ENCODE data around the gene SYNC. TPM values are rescaled to one million over a fixed set of nuclear protein-coding genes. Genes with fewer than 3 reads are reported as not detected.

SYNC gene
- 22.1 TPM for total RNA-seq
- long read RNA-seq, transcript SYNC-202 (5 exons, 3,398 nt): major isoform, 186 of 235 reads
- long read RNA-seq, partial matches to known transcripts: 4 of 235 reads
- long read RNA-seq, other reads (novel, unspliced or antisense): 43 of 235 reads

DNA sequence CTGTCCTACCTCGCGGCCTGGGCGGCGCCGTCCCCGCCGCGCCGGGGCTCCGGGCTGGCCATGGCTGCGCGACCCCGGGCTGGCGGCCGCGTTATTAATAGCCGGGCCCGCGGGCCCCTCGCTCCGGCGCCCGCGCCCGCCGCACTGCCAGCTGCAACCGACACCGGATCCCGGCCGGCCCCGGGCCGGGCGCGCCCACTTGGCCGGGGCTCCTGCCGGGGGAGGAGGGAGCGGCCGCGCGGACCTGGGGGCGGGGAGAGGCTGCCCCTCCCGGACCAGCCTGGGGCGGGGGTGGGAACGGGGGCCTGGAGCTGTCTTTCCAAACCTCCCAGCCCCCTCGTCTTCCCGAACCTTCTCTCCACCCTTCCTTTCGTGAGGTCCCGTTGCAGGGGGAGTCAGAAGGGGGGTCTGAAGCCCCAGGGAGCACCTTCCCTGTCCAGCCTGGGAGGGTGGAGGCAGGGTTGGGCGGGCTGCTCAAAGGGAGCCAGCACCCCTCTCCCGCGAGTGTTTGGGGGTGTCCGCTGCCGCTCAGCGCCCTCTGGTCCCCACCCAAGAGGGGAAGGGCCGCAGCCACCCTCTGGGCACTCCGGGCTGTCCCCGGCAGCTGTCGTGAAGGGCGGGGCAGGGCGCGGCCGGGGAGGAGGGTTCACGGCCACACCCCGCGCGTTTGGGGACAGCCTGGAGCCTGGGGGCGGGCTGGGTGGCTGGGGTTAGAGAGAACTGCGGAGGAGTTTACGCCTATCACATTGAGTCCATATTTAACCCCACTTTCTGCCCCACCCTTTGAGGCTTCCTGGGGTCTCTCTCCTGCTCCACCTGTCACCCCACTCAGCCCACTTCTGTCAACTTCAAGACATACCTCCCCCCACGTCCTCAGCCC, at the start of gene SYNC:
SYNC (minus strand) TSS at position 172 of the 880 bp plus-strand sequence; CDS start at position 62, 110 bp downstream.
- ATAC-seq (ENCODE audit: poor library complexity) (peak; percentile 85), DNase-seq (peak; percentile 85)
- intact Hi-C loops (cut with DNase I): no loop called here

- no peak for DNase-seq
- intact Hi-C loops (cut with DNase I): no loop called here
- no peak for ATAC-seq (ENCODE audit: poor library complexity)
These were observed 47.2 kb upstream of the SYNC start for GRCh38 chr1:32749771-32750170.

- ATAC-seq (ENCODE audit: poor library complexity) (no peak), DNase-seq (no peak)
- intact Hi-C loops (cut with DNase I): no loop called here
These were observed 46.8 kb upstream of the SYNC start for GRCh38 chr1:32749332-32749731.

DNA sequence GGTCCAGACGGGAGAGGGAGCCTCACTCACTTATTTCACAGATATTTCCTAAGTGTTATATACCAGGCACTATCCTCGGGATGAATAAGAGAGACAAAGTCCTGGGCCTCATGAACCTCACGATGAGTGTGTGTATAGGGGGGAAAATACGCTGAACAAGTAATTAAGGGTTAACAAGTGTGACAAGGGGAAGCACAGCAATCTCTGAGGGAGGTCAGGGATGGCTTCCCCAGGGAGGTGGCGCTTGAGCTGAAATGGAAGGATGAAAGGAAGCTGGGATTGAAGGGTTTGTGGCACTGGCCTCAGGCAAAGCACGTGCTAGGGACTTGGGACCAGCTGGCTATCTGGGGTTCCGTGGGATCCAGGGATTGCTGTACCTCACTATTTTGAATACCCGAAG, 46.4 kb upstream of the SYNC start:
- no peak for ATAC-seq (ENCODE audit: poor library complexity)
- no peak for DNase-seq
- intact Hi-C loops (cut with DNase I): no loop called here

- DNase-seq (no peak), ATAC-seq (ENCODE audit: poor library complexity) (no peak)
- intact Hi-C loops (cut with DNase I): no loop called here
These were observed 45.8 kb upstream of the SYNC start for GRCh38 chr1:32748348-32748747.

DNA sequence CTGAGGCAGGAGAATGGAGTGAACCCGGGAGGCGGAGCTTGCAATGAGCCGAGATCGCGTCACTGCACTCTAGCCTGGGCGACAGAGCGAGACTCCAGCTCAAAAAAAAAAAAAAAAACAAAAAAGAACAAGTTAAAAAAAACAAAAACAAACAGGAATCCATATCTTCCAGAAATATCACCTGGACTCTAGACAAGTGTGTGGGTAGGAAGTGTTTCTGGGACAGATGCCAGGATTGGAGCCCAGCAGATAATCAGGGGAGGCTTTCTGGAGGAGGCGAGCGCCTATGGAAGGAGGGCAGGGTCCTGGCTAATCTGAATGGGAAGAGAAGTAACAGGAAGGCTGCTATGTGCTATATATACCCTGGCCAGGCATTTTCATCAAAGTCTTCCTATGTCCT, 43.6 kb upstream of the SYNC start:
- intact Hi-C loops (cut with DNase I): no loop called here
- DNase-seq (no peak), ATAC-seq (ENCODE audit: poor library complexity) (no peak)

DNA sequence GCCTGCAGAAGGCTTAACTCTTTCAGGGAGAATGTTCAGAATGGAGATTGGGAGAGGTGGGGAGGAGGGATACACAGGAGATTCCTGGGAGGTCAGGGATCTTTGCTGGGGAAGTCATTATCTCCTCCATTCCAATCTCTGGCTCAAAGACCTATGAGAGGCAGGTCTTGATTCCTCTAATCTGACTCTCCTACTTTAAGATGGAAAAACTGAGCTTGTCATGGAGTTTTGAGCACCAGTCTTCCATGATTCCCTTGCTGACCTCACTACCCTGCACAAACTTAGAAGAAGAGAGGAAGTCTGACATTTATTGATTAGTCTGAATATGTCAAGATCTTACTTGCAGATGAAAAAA, 41.5 kb upstream of the SYNC start:
- ATAC-seq (ENCODE audit: poor library complexity) (no peak), DNase-seq (no peak)
- intact Hi-C loops (cut with DNase I): no loop called here

GRCh38 chr1:32743380-32744070, 41.0 kb upstream of the SYNC start:
- DNase-seq (no peak), ATAC-seq (ENCODE audit: poor library complexity) (no peak)
- intact Hi-C loops (cut with DNase I): no loop called here

- no peak for DNase-seq
- peak; percentile 3 for ATAC-seq (ENCODE audit: poor library complexity)
These were observed 40.4 kb upstream of the SYNC start for GRCh38 chr1:32742956-32743355.

GRCh38 chr1:32742199-32742947, 39.8 kb upstream of the SYNC start:
- ATAC-seq (ENCODE audit: poor library complexity) (peak; percentile 17), DNase-seq (no peak)
- intact Hi-C loops (cut with DNase I): no loop called here

More at GRCh38 chr1:32742956-32743355, 40.4 kb upstream of the SYNC start:
- intact Hi-C loops (cut with DNase I): no loop called here

DNA sequence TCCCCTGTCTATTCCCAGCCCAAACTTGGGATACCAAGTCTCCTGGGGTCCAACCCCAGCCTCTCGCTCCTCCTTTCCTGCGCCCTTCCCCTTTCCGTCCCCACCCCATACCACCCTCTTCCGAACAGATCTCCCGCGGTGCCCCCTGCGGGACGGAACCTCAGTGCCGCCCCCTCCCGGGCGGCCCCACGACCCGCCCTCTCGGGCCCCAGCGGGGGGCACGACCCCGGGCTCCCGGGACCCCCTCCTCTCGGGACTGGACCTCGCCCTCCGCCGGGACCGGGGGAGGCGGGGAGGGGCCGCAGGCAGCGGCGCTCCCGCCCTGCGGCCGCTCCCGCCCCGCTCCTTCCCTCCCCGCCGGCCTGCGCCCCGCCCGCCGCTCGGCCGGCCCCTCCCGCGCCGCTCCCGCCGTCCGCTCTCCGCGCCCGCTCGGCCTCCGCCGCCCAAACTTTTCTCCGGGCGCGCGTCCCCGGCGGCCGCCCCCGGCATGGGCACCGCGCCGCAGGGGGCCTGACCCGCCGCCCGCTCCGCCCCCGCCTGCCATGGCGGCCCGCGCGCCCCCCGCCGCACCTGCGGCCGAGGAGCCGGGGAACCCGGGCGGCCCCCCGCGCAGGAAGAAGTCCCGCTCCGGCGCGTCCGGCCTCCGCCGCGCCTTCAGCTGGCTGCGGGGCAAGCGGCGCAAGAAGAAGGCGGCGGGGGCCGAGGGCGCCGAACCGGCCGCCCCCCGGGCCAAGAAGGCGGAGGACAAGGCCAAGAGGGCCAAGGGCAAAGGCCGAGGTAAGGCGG, 39.0 kb upstream of the SYNC start:
- ATAC-seq (ENCODE audit: poor library complexity): peak; percentile 77
- DNase-seq: no peak
- intact Hi-C loops (cut with DNase I): no loop called here

- intact Hi-C loops (cut with DNase I): no loop called here
- ATAC-seq (ENCODE audit: poor library complexity) (peak; percentile 6), DNase-seq (no peak)
These were observed 38.5 kb upstream of the SYNC start for GRCh38 chr1:32741059-32741412.

GRCh38 chr1:32736812-32737791, 34.5 kb upstream of the SYNC start:
- ATAC-seq (ENCODE audit: poor library complexity) (no peak), DNase-seq (no peak)
- intact Hi-C loops (cut with DNase I): no loop called here

- intact Hi-C loops (cut with DNase I): no loop called here
- ATAC-seq (ENCODE audit: poor library complexity) (no peak), DNase-seq (no peak)
These were observed 31.2 kb upstream of the SYNC start for GRCh38 chr1:32733582-32734321.

GRCh38 chr1:32729254-32730046, 26.9 kb upstream of the SYNC start:
- ATAC-seq (ENCODE audit: poor library complexity): no peak
- DNase-seq: no peak
- intact Hi-C loops (cut with DNase I): no loop called here

DNA sequence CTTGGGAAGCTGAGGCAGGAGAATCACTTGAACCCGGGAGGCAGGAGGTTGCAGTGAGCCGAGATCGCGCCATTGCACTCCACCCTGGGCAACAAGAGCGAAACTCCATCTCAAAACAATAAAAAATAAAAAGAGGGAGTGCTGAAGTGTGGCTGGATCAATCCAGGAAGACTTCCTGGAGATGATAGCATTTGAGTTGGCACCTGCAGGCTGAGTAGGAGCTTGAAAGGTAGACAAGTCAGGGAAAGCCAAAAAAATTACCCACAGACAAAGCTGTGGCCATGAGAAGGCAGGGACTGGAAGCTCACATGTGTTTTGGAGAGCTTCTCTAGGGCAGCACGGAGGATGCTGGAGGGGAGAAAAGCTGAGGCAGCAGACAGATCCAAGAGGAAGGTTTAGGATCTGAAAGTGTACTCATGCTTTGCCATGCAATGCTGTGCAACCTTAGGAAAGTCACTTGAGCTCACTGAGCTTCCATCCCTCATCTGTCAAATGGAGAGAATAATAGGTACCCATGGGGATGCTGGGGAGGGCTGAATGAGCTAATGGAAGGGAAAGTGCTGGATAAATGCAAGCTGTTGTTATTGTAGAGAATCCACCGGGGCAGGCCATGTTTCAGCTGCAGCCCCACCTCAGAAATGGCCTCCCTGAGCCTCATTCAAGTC, 26.0 kb upstream of the SYNC start:
- DNase-seq (no peak), ATAC-seq (ENCODE audit: poor library complexity) (no peak)
- intact Hi-C loops (cut with DNase I): no loop called here

All from Right ventricle myocardium superior (tissue), 1 donor.